Measurements from ENCODE around the gene TMEM161B.

GRCh38 chr5:88230546-88231066 lies 38.0 kb downstream of the TMEM161B start:
- TF ChIP-seq CTCF (conservative IDR thresholded peaks at IDR 0.05; ENCODE audit: low read length) = no peak
- TF ChIP-seq EZH2phosphoT487 (IDR thresholded peaks at IDR 0.05; ENCODE audit: borderline replicate concordance, low read depth, low read length) = no peak

All from OCI-LY7 (cell line).